ENCODE measurements around the gene CCZ1B.
"Not testable (repeated sequence)": the region's sequence is repeated elsewhere in the genome, so short reads cannot be mapped to it uniquely, and the experiment has no call there.

The CCZ1B gene

DNA sequence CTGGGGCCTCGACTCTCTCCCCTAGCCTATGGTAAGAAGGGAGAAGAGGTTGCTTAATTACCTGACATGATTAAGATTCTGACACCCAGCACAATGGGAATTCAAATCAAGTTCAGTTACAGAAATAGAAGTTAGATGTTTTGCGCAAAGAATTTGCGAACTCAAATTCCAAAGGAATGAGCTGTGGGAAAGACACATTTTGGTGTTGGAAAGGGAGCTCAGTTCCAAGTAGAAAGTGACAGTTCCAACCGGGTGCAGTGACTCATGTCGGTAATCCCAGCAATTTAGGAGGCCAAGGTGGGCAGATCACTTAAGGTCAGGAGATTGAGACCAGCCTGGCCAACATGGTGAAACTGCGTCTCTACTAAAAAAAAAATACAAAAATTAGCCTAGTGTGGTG is 4.0 kb upstream of the CCZ1B start:
- DNase-seq (ENCODE audit: low read depth), result not testable (repeated sequence)

- not testable (repeated sequence) for DNase-seq (ENCODE audit: low read depth)
Measured at GRCh38 chr7:6829616-6830015, 3.5 kb upstream of the CCZ1B start.

- DNase-seq (ENCODE audit: low read depth), result not testable (repeated sequence)
Measured at GRCh38 chr7:6827180-6827579, 1.1 kb upstream of the CCZ1B start.

- DNase-seq (ENCODE audit: low read depth), result not testable (repeated sequence)
Measured at GRCh38 chr7:6825236-6826125, 594 bp downstream of the CCZ1B start.

DNA sequence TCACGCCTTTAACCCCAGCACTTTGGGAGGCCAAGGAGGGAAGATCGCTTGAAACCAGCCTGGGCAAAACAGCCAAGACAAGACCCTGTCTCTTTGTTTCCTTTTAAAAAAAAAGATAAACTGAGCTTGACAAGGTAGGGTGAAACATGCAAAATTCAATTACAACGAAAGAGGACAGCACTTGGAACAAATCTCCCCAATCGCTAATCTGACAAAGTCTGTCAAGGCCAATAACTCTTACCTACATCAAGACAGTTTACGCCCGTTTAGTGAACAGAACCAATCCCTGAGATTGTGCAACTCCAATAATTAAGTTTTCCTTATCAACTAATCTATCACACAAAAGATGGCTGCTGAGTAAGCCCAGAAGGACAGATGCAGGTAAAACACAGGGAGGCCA is 4.5 kb downstream of the CCZ1B start:
- DNase-seq (ENCODE audit: low read depth), result not testable (repeated sequence)

- not testable (repeated sequence) for DNase-seq (ENCODE audit: low read depth)
Measured at GRCh38 chr7:6815470-6815869, 10.6 kb downstream of the CCZ1B start.

DNA sequence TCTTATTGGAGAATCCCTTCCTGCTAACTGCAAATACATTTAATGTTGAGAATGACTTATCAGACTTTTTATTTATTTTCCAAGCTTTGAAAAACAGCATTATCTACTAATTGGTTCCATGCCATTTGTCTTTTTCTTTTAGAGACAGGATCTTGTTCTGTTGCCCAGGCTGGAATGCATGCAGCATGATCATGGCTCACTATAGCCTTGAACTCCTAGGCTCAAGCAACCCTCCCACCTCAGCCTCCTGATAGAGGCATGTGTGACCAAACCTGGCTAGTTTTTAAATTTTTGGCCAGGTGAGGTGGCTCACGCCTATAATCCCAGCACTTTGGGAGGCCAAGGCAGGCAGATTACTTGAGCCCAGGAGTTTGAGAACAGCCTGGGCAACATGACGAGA is 13.1 kb downstream of the CCZ1B start:
- not testable (repeated sequence) for DNase-seq (ENCODE audit: low read depth)

GRCh38 chr7:6807959-6808358 is 18.1 kb downstream of the CCZ1B start:
- DNase-seq (ENCODE audit: low read depth), result not testable (repeated sequence)

DNA sequence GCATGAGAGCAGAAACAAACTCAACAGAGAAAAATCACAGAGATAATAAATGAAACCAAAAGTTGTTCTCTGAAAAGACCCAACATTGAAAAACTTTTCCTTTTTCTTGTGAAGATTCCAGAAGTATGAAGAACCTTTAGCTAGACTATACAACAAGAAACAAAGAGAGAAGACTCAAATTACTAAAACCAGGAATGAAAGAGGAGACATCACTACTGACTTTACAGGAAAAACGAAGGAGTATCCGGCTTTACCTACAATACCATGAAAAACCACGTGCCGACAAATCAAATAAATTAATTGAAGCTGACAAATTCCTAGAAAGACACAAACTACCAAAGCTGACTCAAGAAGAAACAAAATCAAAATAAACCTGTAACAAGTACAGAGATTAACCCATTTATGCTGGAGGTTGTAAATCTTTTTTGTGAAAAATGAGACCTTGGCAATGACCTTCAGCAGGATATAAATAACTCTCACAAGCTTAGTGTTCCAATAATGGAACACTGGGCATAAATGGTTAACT is 18.6 kb downstream of the CCZ1B start:
- DNase-seq (ENCODE audit: low read depth), result not testable (repeated sequence)

DNA sequence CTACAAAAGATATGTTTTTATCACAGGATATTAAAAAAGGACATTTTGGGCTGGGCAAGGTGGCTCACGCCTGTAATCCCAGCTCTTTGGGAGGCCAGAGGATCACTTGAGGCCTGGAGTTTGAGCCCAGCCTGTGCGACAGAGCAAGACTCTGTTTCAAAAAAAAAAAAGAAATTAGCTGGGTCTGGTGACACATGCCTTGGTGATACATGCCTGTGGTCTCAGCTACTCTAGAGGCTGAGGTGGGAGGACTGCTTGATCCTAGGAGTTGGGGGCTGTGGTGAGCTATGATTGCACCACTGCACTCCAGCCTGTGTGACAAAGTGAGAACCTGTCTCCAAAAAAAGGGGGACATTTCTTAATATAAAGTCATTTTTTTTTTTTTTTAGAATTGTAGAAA is 25.7 kb downstream of the CCZ1B start:
- DNase-seq (ENCODE audit: low read depth), result not testable (repeated sequence)

- not testable (repeated sequence) for DNase-seq (ENCODE audit: low read depth)
Measured at GRCh38 chr7:6799887-6800286, 26.2 kb downstream of the CCZ1B start.

- DNase-seq (ENCODE audit: low read depth), result not testable (repeated sequence)
Measured at GRCh38 chr7:6798047-6798446, 28.0 kb downstream of the CCZ1B start.

- DNase-seq (ENCODE audit: low read depth), result not testable (repeated sequence)
Measured at GRCh38 chr7:6797218-6797617, 28.9 kb downstream of the CCZ1B start.

DNA sequence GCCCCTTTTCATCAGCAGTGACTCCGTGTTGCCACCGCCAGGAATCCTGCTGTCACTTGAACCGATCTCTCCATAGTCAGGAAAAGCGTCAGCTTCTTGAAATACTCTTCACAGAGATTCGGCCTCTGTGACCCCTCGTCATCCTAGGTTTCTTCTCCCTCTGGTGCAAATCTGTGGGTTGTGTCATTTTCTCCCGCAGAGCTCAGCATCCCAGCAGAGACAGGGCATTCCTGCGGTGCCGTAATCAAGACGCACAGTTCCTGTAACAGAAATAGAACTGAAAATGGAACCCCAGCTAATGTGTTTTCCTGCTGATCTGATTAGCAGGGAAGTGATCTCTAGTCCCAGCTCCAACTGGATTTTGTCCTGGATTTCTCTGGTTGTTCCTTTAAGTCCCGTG is 31.8 kb downstream of the CCZ1B start:
- DNase-seq (ENCODE audit: low read depth), result not testable (repeated sequence)

DNA sequence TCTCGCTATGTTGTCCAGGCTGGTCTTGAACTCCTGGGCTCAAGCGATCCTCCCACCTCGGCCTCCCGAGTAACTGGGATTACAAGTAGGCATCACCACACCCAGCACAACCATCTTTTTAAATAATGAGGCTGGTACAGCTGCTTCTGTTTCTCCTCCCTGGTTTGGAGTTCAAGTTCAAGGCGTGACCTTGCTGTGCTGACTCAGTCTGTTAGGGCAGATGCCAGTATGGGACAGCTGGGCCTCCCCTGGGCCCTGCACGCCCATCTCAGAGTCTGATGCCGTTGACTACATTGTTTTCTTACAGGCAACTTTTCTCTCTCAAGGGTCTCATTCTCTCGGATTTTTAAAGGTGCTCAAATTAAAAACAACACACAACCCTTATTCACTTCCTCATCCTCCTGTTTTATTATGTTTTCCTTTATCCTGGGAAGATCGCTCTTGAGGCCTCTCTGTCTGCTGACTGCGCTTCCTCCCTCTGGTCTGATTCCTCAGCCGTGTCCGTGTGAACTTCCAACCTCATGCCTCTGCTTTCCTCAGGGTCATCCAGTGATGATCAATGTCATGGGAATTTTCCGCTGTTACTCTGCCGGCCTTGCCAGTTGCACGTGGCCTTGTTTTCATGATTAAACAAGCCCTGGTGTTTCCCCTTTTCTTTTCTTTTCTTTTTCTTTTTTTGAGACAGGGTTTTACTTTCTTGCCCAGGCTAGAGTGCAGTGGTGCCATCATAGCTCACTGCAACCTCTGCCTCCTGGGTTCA is 33.8 kb downstream of the CCZ1B start:
- peak; percentile 67 for DNase-seq (ENCODE audit: low read depth)

- not testable (repeated sequence) for DNase-seq (ENCODE audit: low read depth)
Measured at GRCh38 chr7:6789353-6789752, 36.7 kb downstream of the CCZ1B start.

DNA sequence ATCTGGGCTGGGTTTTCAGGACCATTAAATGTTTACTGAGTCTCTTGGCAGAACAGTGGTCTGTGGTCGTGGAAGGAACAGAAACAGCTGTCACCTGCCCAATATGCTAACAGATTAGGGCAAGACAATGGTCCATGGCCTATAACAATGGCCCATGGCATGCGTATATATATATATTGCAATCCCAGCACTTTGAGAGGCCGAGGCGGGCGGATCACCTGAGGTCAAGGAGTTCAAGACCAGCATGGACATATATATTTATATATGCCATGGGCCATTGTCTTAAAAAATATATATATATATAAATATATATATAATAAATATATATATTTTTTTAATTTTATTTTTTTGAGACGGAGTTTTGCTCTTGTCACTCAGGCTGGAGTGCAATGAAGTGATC is 44.5 kb downstream of the CCZ1B start:
- DNase-seq (ENCODE audit: low read depth), result not testable (repeated sequence)

DNA sequence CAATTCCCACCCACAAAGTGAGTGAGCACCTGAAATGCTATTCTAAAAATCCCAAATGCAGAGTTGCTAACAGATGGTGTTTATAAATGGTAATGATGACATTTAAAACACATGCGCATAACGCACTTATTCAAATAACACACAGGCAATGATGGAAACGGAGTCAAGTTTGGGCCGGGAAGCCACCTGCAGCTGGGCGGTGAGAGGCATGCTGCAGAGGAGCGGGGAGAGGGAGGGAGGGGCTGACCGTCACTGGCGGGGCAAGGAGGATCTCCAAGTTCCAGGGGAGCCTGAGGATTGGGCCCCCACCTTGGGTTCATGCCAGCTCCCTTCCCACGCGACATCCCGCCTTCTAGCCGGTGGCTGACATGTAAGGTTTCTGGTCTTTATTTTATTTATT is 64.9 kb downstream of the CCZ1B start:
- not testable (repeated sequence) for DNase-seq (ENCODE audit: low read depth)

DNA sequence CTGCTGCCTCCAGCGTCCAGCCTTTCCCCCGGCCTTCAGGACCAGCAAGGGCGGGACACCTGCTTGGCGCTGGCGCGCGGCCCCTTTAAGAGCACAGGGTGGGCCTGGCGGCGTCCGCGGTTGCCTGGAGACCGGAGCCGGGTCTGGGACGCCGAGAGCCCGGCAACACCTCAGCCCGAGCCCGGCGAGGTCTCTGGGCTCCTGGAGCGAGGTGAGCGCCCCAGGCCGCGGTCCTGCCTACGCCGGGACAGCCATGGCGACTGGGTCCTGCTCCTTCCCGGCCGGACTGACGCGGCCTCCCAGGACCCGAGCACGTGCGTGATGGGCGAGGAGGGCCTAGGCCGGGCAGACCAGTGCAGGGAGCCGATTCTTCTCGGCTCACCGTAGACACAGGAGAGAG is 72.1 kb downstream of the CCZ1B start, which contains the start of gene RSPH10B2:
RSPH10B2 (plus strand) TSS at position 140 of the 400 bp plus-strand sequence. CDS start 3,575 bp downstream, outside the sequence.
- not testable (repeated sequence) for DNase-seq (ENCODE audit: low read depth)

DNA sequence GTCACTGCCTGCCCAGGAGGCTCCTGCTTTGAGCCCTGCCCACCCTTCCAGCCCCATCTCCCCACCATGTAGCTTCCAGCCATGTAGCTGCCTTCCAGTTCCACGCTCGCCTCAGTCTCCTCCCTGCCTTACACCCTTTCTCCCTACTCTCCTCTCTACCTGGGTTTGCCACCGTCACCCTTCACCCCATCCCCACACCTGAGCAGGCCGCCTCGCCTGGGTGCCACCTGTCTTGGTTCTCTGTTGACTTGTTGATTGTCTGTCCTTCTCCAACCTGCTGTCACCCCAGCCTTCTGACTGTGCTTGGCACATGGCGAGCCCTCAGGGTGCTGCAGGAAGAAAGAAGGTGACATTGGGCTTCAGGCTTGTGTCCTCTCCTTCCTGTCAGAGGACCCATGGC is 75.9 kb downstream of the CCZ1B start:
- not testable (repeated sequence) for DNase-seq (ENCODE audit: low read depth)

DNA sequence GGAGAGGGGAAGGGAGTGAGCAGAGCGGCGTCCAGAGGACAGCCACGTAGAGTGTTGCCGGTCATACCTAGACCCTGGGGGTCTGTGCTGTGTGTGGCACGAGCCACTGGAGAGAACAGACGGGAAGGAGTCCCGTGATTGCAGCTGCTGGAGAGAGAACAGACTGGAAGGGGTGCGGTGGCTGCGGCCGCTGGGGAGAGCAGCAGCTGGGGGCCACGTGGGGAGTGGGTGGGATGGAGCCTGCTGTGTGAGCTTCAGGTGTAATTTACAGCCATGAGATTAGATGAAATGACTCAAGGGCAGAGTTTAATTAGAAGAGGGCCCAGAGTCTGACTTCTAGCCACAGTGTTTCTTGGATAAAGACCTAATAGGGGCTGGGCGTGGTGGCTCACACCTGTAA is 76.7 kb downstream of the CCZ1B start:
- DNase-seq (ENCODE audit: low read depth), result not testable (repeated sequence)

Data from ELR (cell line).